ENCODE measurements around the gene CCDC43. TPM values are rescaled to one million over a fixed set of nuclear protein-coding genes. Genes with fewer than 3 reads are reported as not detected.
"Not testable (repeated sequence)": the region's sequence is repeated elsewhere in the genome, so short reads cannot be mapped to it uniquely, and the experiment has no call there.

The CCDC43 gene
- total RNA-seq, 3 donors from 2014 or later: 14.3 to 19.1 (median 18.7) TPM

- DNase-seq (no peak), ATAC-seq (peak; percentile 48)
- no peaks in the 10 kb centered on the region for H3K36me3 ChIP-seq (ENCODE audit: low read depth)
- H3K4me3 ChIP-seq: peak overlapping the region; percentile 54
- no peak for TF ChIP-seq CTCF (IDR thresholded peaks at IDR 0.05)
- H3K9me3 ChIP-seq: no peaks in the 10 kb centered on the region
- intact Hi-C loops (cut with DNase I, micrococcal nuclease): no loop called here
- peaks cover 12% of the 10 kb centered on the region for H3K4me1 ChIP-seq (ENCODE audit: low read depth)
Observed at GRCh38 chr17:44688675-44689476, 700 bp downstream of the CCDC43 start.

- ATAC-seq (no peak), DNase-seq (no peak)
- Histone ChIP-seq H3K4me1 (ENCODE audit: low read depth) (peaks cover 12% of the 10 kb centered on the region), H3K9me3 (no peaks in the 10 kb centered on the region), H3K36me3 (ENCODE audit: low read depth) (no peaks in the 10 kb centered on the region), H3K4me3 (no peak overlapping the region)
- intact Hi-C loops (cut with DNase I, micrococcal nuclease): no loop called here
- TF ChIP-seq CTCF (IDR thresholded peaks at IDR 0.05): no peak
Observed at GRCh38 chr17:44688200-44688599, 1.4 kb downstream of the CCDC43 start.

DNA sequence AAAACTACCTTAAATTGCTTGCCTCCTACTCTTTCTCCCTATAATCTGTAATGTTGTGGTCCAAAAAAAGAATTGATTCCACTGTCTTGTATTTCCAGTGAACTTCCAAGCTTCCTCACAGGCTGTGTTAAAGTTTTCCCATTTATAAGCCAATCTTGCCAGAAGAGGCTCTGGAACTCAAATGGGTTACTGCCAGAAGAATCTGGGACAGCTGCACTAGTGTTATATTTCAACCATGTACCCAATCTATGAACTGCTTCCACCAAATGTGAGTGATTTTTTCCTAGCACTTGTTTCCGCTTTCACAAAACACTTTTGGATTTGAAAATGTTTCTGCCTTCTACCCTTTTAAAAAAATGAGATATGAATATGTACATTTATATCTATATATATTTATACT lies 1.8 kb downstream of the CCDC43 start:
- no peak overlapping the region for H3K4me3 ChIP-seq
- ATAC-seq: no peak
- TF ChIP-seq CTCF (IDR thresholded peaks at IDR 0.05): no peak
- peaks cover 12% of the 10 kb centered on the region for H3K4me1 ChIP-seq (ENCODE audit: low read depth)
- no peaks in the 10 kb centered on the region for H3K36me3 ChIP-seq (ENCODE audit: low read depth)
- H3K9me3 ChIP-seq: no peaks in the 10 kb centered on the region
- intact Hi-C loops (cut with DNase I, micrococcal nuclease): no loop called here
- no peak for DNase-seq

DNA sequence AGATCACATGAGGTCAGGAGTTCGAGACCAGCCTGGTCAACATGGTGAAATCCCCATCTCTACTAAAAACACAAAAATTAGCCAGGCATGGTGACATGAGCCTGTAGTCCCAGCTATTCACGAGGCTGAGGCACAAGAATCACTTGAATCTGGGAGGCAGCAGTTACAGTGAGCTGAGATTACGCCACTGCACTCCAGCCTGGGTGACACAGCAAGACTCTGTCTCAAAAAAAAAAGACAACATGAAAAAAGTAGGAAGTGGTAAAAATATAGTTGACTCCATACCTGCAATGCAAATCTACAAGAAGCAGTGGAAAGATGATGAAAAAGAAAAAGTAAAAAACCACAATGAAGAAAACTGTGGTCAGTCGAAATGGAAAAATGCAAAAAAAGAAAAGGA lies 6.3 kb downstream of the CCDC43 start:
- intact Hi-C loops (cut with DNase I, micrococcal nuclease); ATAC-seq; H3K4me3 ChIP-seq; H3K4me1 ChIP-seq (ENCODE audit: low read depth); H3K36me3 ChIP-seq (ENCODE audit: low read depth); DNase-seq; H3K9me3 ChIP-seq: not testable (repeated sequence)

- H3K4me3 ChIP-seq: no peak overlapping the region
- intact Hi-C loops (cut with DNase I, micrococcal nuclease): no loop called here
- no peak for TF ChIP-seq CTCF (IDR thresholded peaks at IDR 0.05)
- ATAC-seq (no peak), DNase-seq (no peak)
- no peaks in the 10 kb centered on the region for H3K9me3 ChIP-seq
- no peaks in the 10 kb centered on the region for H3K4me1 ChIP-seq (ENCODE audit: low read depth)
- no peaks in the 10 kb centered on the region for H3K36me3 ChIP-seq (ENCODE audit: low read depth)
Observed at GRCh38 chr17:44677136-44677535, 12.4 kb downstream of the CCDC43 start.

- no peak for TF ChIP-seq CTCF (IDR thresholded peaks at IDR 0.05)
- no peak for DNase-seq
- H3K9me3 ChIP-seq: no peaks in the 10 kb centered on the region
- H3K36me3 ChIP-seq (ENCODE audit: low read depth): no peaks in the 10 kb centered on the region
- no peaks in the 10 kb centered on the region for H3K4me1 ChIP-seq (ENCODE audit: low read depth)
- intact Hi-C loops (cut with DNase I, micrococcal nuclease): no loop called here
- no peak overlapping the region for H3K4me3 ChIP-seq
- ATAC-seq: no peak
Observed at GRCh38 chr17:44673893-44674292, 15.7 kb downstream of the CCDC43 start.
